Stomach (tissue), 4 donors: ENCODE results near the gene TFF1.

Source experiments
- POLR2A ChIP-seq, 4 donors: fragments of 450-650 bp; IDR thresholded peaks; one replicate each; pipeline ENCODE4 v1.6.1; 2016; ENCODE audit warnings: antibody characterized with exemption in 4 of 4, control low read depth in 2 of 4, mild to moderate bottlenecking in 1 of 4, moderate library complexity in 1 of 4
- TF ChIP-seq, protein P1 (sequence below), 7 experiments: fragments of 450-650 bp in 4 of 7; fragments of 200-600 bp in 3 of 7; sonication (generic) in 3 of 7; IDR thresholded peaks; one replicate each; pipeline ENCODE4 v1.5.1; 2016 to 2019; ENCODE audit warnings: antibody characterized with exemption in 7 of 7, control low read depth in 2 of 7, mild to moderate bottlenecking in 1 of 7

DNA sequence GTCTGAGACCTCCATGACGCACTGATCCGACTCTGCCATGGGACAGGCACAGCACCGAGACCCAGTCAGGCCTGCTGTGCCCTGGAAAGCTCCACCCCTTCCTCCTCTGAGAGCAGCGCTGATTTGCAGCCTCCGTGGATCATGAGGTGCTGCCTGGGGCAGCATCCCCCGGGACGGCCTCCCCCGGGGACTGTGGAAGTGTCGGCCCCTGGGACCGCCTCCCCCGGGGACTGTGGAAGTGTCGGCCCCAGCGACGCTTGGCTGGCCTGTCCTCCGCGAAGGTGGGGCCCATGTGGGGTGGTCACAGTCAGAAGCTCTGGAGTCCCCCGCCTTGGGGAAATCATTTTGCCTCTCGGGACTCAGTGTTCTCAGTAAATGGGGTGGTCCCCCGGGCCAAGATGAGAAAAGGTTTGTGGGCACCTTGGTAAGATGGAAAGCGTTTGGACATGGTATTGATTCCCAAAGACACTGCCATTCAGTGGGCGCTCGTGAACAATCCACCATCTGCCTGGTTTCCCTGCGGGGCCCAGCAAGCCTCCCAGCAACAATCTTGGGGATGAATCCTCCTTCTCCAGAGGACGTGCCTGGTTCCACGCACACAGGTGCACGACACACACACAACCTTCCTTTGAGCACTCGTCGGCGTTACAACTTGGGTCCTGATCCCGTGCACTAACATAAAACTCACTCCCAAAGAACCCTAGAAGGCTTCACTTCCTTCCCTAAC is 18.6 kb downstream of the TFF1 start:
- TF ChIP-seq, protein P1, sequence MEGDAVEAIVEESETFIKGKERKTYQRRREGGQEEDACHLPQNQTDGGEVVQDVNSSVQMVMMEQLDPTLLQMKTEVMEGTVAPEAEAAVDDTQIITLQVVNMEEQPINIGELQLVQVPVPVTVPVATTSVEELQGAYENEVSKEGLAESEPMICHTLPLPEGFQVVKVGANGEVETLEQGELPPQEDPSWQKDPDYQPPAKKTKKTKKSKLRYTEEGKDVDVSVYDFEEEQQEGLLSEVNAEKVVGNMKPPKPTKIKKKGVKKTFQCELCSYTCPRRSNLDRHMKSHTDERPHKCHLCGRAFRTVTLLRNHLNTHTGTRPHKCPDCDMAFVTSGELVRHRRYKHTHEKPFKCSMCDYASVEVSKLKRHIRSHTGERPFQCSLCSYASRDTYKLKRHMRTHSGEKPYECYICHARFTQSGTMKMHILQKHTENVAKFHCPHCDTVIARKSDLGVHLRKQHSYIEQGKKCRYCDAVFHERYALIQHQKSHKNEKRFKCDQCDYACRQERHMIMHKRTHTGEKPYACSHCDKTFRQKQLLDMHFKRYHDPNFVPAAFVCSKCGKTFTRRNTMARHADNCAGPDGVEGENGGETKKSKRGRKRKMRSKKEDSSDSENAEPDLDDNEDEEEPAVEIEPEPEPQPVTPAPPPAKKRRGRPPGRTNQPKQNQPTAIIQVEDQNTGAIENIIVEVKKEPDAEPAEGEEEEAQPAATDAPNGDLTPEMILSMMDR (IDR thresholded peaks at IDR 0.05) = no peak
- TF ChIP-seq POLR2A (IDR thresholded peaks at IDR 0.05) = no peak
